HepG2 (cell line): ENCODE measurements around the gene DHX34. TPM values are rescaled to one million over a fixed set of nuclear protein-coding genes. Genes with fewer than 3 reads are reported as not detected.
A peak's percentile ranks its signal among the peaks of the same experiment; 100 is the strongest.

ENCODE experiments used
- ATAC-seq: fragments of 200-7000 bp; cut with Tn5 transposase; 3 replicates; pipeline ENCODE4 v1.9.1; 2020; ENCODE audit warnings: mild to moderate bottlenecking, moderate library complexity
- BruUV-seq: library from RNA; stranded (reverse); fragments of 400-500 nt; replicated peaks from 2 replicates; lab custom pipeline; 2021; lab: Mats Ljungman, UMichigan
- CTCF ChIA-PET: fragments of 300-600 bp; formaldehyde crosslinking; extraction: SDS; loops from one replicate; lab custom pipeline; 2021; ENCODE audit warnings: low total read pairs, inconsistent platforms, low intra/inter-chr PET ratio; lab: Yijun Ruan, JAX
- POLR2A ChIA-PET: fragments of 350-600 bp; sonication (Branson Sonifier 250); formaldehyde crosslinking; loops from one replicate; lab custom pipeline; 2020; ENCODE audit warnings: antibody characterized with exemption, inconsistent platforms; lab: Yijun Ruan, JAX
- DNase-seq: peaks from one replicate; pipeline ENCODE4 v3.0.0-alpha.2; 2015; ENCODE audit warnings: low spot score
- FAIRE-seq: peaks from 3 replicates; lab custom pipeline; 2011; peaks lifted over from hg19 to GRCh38; lab: Jason Lieb, UNC
- H2AFZ ChIP-seq: one replicate; pipeline ENCODE4 v1.6.1; 2011; ENCODE audit warnings: low read length, inconsistent platforms
- H3K27ac ChIP-seq: fragments of 300-600 bp; 3 replicates; pipeline ENCODE4 v1.8.0; 2011; ENCODE audit warnings: mixed run types, mild to moderate bottlenecking, mixed read lengths, low read length, inconsistent platforms; ENCODE audit not compliant: insufficient read depth; ENCODE audit errors: extremely low read length
- H3K27me3 ChIP-seq, 2 experiments: fragments of 200-600 bp in 1 of 2; 2 replicates in 1 of 2; 3 replicates in 1 of 2; pipeline versions ENCODE4 v1.6.0 to v1.8.0; 2011; ENCODE audit warnings: low read length in 2 of 2, mild to moderate bottlenecking in 2 of 2, moderate library complexity in 2 of 2, inconsistent platforms in 1 of 2; ENCODE audit not compliant: insufficient read depth in 2 of 2, control insufficient read depth in 1 of 2
- H3K36me3 ChIP-seq, 2 experiments: fragments of 200-600 bp in 1 of 2; replicated peaks in 1 of 2; 2 replicates in 1 of 2; 3 replicates in 1 of 2; pipeline versions ENCODE4 v1.5.1 to v1.8.0; 2011; ENCODE audit warnings: low read length in 2 of 2, inconsistent platforms in 1 of 2; ENCODE audit not compliant: insufficient read depth in 2 of 2, control insufficient read depth in 1 of 2
- H3K4me1 ChIP-seq: 2 replicates; pipeline ENCODE4 v1.5.1; 2012; ENCODE audit warnings: low read length, inconsistent platforms; ENCODE audit not compliant: insufficient read depth
- H3K4me2 ChIP-seq: 2 replicates; pipeline ENCODE4 v1.6.0; 2011; ENCODE audit warnings: low read depth, low read length, inconsistent platforms
- H3K4me3 ChIP-seq, 3 experiments: fragments of 200-600 bp in 1 of 3; sonication (generic), shearing (Covaris generic) in 1 of 3; replicated peaks in 1 of 3; 2 replicates each; pipeline ENCODE4 v1.5.1; 2011 to 2016; ENCODE audit warnings: low read length in 3 of 3, inconsistent platforms in 2 of 3, low read depth in 2 of 3, mild to moderate bottlenecking in 2 of 3, control low read depth in 1 of 3, mixed read lengths in 1 of 3; ENCODE audit not compliant: insufficient read depth in 1 of 3
- H3K79me2 ChIP-seq: one replicate; pipeline ENCODE4 v1.6.1; 2011; ENCODE audit warnings: low read length, inconsistent platforms; ENCODE audit not compliant: insufficient read depth
- H3K9ac ChIP-seq: 2 replicates; pipeline ENCODE4 v1.6.0; 2011; ENCODE audit warnings: mild to moderate bottlenecking, low read depth, low read length, inconsistent platforms; ENCODE audit not compliant: insufficient read depth
- H3K9me3 ChIP-seq: 2 replicates; pipeline ENCODE4 v1.5.1; 2012; ENCODE audit warnings: mild to moderate bottlenecking, low read length
- H4K20me1 ChIP-seq: 2 replicates; pipeline ENCODE4 v1.6.0; 2011; ENCODE audit warnings: inconsistent platforms, mild to moderate bottlenecking, low read length, moderate library complexity; ENCODE audit not compliant: insufficient read depth
- FOXC1 ChIP-seq: sonication (generic); formaldehyde crosslinking; IDR thresholded peaks from 2 replicates; pipeline ENCODE4 v1.8.0; 2022; ENCODE audit warnings: mild to moderate bottlenecking, missing genetic modification reagents, borderline replicate concordance
- GZF1 ChIP-seq: sonication (generic); formaldehyde crosslinking; IDR thresholded peaks from 2 replicates; pipeline ENCODE4 v1.5.1; 2020; ENCODE audit warnings: mild to moderate bottlenecking, missing genetic modification reagents
- KLF15 ChIP-seq: sonication (generic); formaldehyde crosslinking; IDR thresholded peaks from 2 replicates; pipeline ENCODE4 v1.8.1; 2023; ENCODE audit warnings: borderline replicate concordance, mild to moderate bottlenecking, inconsistent platforms, missing genetic modification reagents, mixed read lengths
- MZF1 ChIP-seq: sonication (generic); formaldehyde crosslinking; IDR thresholded peaks from 2 replicates; pipeline ENCODE4 v1.8.1; 2023; ENCODE audit warnings: mild to moderate bottlenecking, missing genetic modification reagents, borderline replicate concordance
- RORA ChIP-seq: sonication (generic); formaldehyde crosslinking; IDR thresholded peaks from 2 replicates; pipeline ENCODE4 v1.5.0; 2020; ENCODE audit warnings: mild to moderate bottlenecking, missing genetic modification reagents, moderate library complexity
- SUZ12 ChIP-seq: fragments of 150-350 bp; IDR thresholded peaks from 2 replicates; pipeline ENCODE4 v1.6.1; 2014; ENCODE audit warnings: low read depth, low read length
- TRAFD1 ChIP-seq: sonication (generic); formaldehyde crosslinking; IDR thresholded peaks from 2 replicates; pipeline ENCODE4 v1.5.1; 2020; ENCODE audit warnings: missing genetic modification reagents, mild to moderate bottlenecking, borderline replicate concordance
- ZNF468 ChIP-seq: sonication (generic); formaldehyde crosslinking; IDR thresholded peaks from 2 replicates; pipeline ENCODE4 v1.8.0; 2022; ENCODE audit warnings: mild to moderate bottlenecking, moderate library complexity, missing genetic modification reagents
- ZNF564 ChIP-seq: sonication (generic); formaldehyde crosslinking; IDR thresholded peaks from 2 replicates; pipeline ENCODE4 v1.8.1; 2023; ENCODE audit warnings: mild to moderate bottlenecking, missing genetic modification reagents
- ZNF704 ChIP-seq: sonication (generic); formaldehyde crosslinking; IDR thresholded peaks from 2 replicates; pipeline ENCODE4 v1.8.1; 2023; ENCODE audit warnings: mild to moderate bottlenecking, inconsistent platforms, moderate library complexity, missing genetic modification reagents, borderline replicate concordance
- ZNF776 ChIP-seq: sonication (generic); formaldehyde crosslinking; IDR thresholded peaks from 2 replicates; pipeline ENCODE4 v1.4.0; 2020; ENCODE audit warnings: mild to moderate bottlenecking, missing genetic modification reagents
- WGBS: methylation state at CpG from one replicate; pipeline ENCODE4 v1.1.6; 2017; ENCODE audit warnings: low lambda C conversion rate; 5-methylcytosine and 5-hydroxymethylcytosine counted together
- in situ Hi-C: cut with HindIII; loops from 2 replicates; pipeline ENCODE4 v1.10.0; 2017; ENCODE audit warnings: low pct_unique_long_range_greater_than_20kb; ENCODE audit not compliant: extremely low pct_ligation_motif_present
- intact Hi-C: fragments of 100-400 bp; cut with micrococcal nuclease; formaldehyde crosslinking; loops from one replicate; pipeline ENCODE4 v1.10.0; 2022; ENCODE audit not compliant: unreplicated experiment
- polyA plus RNA-seq, 8 experiments: library from polyadenylated mRNA; depleted of rRNA in 3 of 8; stranded (reverse) in 7 of 8; unstranded in 1 of 8; fragments of >200 nt; fragmentation: Illumina TruSeq in 4 of 8; extraction: Trizol in 4 of 8; gene quantifications; 2 replicates each; pipeline versions ENCODE4 v1.2.1 to v1.2.3, GENCODE V29; 2011 to 2016; ENCODE audit warnings: low read depth in 4 of 8, missing spikeins in 1 of 8, mixed read lengths in 1 of 8; ENCODE audit not compliant: insufficient read depth in 1 of 8
- total RNA-seq, 5 experiments: library from RNA; depleted of rRNA; stranded (reverse); fragments of >200 nt; fragmentation: Illumina TruSeq; extraction: Trizol; gene quantifications; 2 replicates each; pipeline ENCODE4 v1.2.3, GENCODE V29; 2016; ENCODE audit warnings: low read depth in 1 of 5
- TF ChIP-seq, protein P1 (sequence below): sonication (generic); IDR thresholded peaks from 2 replicates; pipeline ENCODE4 v1.6.1; 2016; ENCODE audit warnings: low read depth, borderline replicate concordance

Gene DHX34
- total and polyA plus RNA-seq, 2 of the 13 experiments (the other 11 are each of a cell fraction or from before 2014, with no cell fraction given), result 9.2 to 12.0 TPM

GRCh38 chr19:47429140-47429793 is 80.2 kb downstream of the DHX34 start (continued):
- TF ChIP-seq ZNF564 (CRISPR knock-in tag), result no peak
- no peak for TF ChIP-seq GZF1 (CRISPR knock-in tag)
- no peak for TF ChIP-seq RORA (CRISPR knock-in tag)

GRCh38 chr19:47430041-47430802 is 81.1 kb downstream of the DHX34 start:
- in situ Hi-C loops, result no loop called here
- H3K9me3 ChIP-seq, result no peaks in the 10 kb centered on the region
- BruUV-seq, result no TSS peak
- intact Hi-C loops, result no loop called here
- H3K79me2 ChIP-seq, result no peaks in the 10 kb centered on the region
- FAIRE-seq (no peak), ATAC-seq (peak; percentile 85), DNase-seq (no peak)
- H3K4me2 ChIP-seq, result peak overlapping the region; percentile 66
- no peak overlapping the region for H3K9ac ChIP-seq
- H3K4me1 ChIP-seq, result peaks cover 29% of the 10 kb centered on the region
- no peaks in the 10 kb centered on the region for H4K20me1 ChIP-seq
- H3K27ac ChIP-seq, result no peak overlapping the region
- H3K27me3 ChIP-seq, result peaks cover 0 to 23% of the 10 kb centered on the region in 2 experiments; a peak in 3 of 5 replicates
- no peak overlapping the region for H2AFZ ChIP-seq
- H3K36me3 ChIP-seq, result no peaks in the 10 kb centered on the region
- WGBS, result 67% methylated on average over 8 of the region's 69 CpGs
- ChIA-PET POLR2A (interaction anchor here (0.6 kb wide), 1 partner anchor 414 kb away, joined by 4 read pairs; no protein-coding TSS in a partner anchor), CTCF (no interaction called here)
- H3K4me3 ChIP-seq, result peak overlapping the region in 2 of 3 experiments; percentile 26 to 48; a peak in 2 of 6 replicates
- TF ChIP-seq KLF15 (CRISPR knock-in tag), result peak; percentile 79; the same call in 1 of the 2 replicates
- TF ChIP-seq ZNF776 (CRISPR knock-in tag), result peak; percentile 82; the same call in 1 of the 2 replicates
- 0 out of 2 replicates have a peak, but pooled peaks have one; percentile 59 for TF ChIP-seq ZNF468 (CRISPR knock-in tag)
- no peak for TF ChIP-seq MZF1 (CRISPR knock-in tag)
- no peak for TF ChIP-seq SUZ12
- TF ChIP-seq ZNF704 (CRISPR knock-in tag), result no peak
- TF ChIP-seq TRAFD1 (CRISPR knock-in tag), result no peak
- TF ChIP-seq FOXC1, result peak; percentile 74; the same call in 1 of the 2 replicates
- TF ChIP-seq, protein P1, sequence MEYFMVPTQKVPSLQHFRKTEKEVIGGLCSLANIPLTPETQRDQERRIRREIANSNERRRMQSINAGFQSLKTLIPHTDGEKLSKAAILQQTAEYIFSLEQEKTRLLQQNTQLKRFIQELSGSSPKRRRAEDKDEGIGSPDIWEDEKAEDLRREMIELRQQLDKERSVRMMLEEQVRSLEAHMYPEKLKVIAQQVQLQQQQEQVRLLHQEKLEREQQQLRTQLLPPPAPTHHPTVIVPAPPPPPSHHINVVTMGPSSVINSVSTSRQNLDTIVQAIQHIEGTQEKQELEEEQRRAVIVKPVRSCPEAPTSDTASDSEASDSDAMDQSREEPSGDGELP, result no peak; the same call in 1 of the 2 replicates
